ENCODE measurements around the gene MEAF6.

- TF ChIP-seq, protein P1, sequence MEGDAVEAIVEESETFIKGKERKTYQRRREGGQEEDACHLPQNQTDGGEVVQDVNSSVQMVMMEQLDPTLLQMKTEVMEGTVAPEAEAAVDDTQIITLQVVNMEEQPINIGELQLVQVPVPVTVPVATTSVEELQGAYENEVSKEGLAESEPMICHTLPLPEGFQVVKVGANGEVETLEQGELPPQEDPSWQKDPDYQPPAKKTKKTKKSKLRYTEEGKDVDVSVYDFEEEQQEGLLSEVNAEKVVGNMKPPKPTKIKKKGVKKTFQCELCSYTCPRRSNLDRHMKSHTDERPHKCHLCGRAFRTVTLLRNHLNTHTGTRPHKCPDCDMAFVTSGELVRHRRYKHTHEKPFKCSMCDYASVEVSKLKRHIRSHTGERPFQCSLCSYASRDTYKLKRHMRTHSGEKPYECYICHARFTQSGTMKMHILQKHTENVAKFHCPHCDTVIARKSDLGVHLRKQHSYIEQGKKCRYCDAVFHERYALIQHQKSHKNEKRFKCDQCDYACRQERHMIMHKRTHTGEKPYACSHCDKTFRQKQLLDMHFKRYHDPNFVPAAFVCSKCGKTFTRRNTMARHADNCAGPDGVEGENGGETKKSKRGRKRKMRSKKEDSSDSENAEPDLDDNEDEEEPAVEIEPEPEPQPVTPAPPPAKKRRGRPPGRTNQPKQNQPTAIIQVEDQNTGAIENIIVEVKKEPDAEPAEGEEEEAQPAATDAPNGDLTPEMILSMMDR (IDR thresholded peaks at IDR 0.05), result no peak
- TF ChIP-seq POLR2A (IDR thresholded peaks at IDR 0.05), result no peak
Observed at GRCh38 chr1:37537378-37537777, 22.8 kb upstream of the MEAF6 start.
